ENCODE data around the gene IGSF23. TPM values are rescaled to one million over a fixed set of nuclear protein-coding genes. Genes with fewer than 3 reads are reported as not detected.
"Not testable (repeated sequence)": the region's sequence is repeated elsewhere in the genome, so short reads cannot be mapped to it uniquely, and the experiment has no call there.

IGSF23 gene
- total RNA-seq, 3 donors from 2014 or later = not detected

DNA sequence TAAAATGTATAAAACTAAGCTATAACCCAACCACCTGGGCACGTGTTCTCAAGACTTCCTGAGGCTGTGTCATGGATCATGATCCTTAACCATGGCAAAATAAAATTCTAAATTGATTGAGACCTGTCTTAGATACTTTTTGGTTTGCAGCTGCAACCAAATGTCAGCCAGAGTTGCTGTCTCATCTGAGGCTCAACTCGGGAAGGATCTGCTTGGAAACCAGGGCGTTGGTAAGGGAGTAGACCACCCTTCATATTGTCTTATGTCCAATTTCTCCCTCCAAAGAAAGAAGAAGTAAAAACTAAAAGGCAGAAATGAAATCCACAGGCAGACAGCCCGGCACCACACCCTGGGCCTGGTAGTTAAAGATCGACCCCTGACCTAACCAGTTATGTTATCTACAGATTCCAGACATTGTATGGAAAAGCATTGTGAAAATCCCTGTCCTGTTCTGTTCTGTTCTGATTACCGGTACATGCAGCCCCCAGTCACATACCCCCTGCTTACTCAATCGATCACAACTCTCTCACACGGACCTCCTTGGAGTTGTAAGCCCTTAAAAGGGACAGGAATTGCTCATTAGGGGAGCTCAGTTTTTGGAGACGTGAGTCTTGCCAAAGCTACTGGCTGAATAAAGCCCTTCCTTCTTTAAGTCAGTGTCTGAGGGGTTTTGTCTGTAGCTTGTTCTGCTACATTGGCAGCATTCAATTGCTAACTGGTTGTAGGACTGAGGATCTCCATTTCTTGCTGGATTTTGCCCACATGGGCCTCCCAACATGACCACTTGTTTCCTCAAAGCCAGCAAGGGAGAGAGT, 22.9 kb upstream of the IGSF23 start:
- TF ChIP-seq, protein P1, sequence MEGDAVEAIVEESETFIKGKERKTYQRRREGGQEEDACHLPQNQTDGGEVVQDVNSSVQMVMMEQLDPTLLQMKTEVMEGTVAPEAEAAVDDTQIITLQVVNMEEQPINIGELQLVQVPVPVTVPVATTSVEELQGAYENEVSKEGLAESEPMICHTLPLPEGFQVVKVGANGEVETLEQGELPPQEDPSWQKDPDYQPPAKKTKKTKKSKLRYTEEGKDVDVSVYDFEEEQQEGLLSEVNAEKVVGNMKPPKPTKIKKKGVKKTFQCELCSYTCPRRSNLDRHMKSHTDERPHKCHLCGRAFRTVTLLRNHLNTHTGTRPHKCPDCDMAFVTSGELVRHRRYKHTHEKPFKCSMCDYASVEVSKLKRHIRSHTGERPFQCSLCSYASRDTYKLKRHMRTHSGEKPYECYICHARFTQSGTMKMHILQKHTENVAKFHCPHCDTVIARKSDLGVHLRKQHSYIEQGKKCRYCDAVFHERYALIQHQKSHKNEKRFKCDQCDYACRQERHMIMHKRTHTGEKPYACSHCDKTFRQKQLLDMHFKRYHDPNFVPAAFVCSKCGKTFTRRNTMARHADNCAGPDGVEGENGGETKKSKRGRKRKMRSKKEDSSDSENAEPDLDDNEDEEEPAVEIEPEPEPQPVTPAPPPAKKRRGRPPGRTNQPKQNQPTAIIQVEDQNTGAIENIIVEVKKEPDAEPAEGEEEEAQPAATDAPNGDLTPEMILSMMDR (IDR thresholded peaks at IDR 0.05) = no peak
- ATAC-seq (no peak), DNase-seq (no peak)
- no peaks in the 10 kb centered on the region for H3K36me3 ChIP-seq (ENCODE audit: low read depth)
- H3K9me3 ChIP-seq = no peaks in the 10 kb centered on the region
- H3K4me1 ChIP-seq (ENCODE audit: low read depth) = no peaks in the 10 kb centered on the region
- intact Hi-C loops (cut with DNase I, micrococcal nuclease) = no loop called here
- no peak overlapping the region for H3K4me3 ChIP-seq

DNA sequence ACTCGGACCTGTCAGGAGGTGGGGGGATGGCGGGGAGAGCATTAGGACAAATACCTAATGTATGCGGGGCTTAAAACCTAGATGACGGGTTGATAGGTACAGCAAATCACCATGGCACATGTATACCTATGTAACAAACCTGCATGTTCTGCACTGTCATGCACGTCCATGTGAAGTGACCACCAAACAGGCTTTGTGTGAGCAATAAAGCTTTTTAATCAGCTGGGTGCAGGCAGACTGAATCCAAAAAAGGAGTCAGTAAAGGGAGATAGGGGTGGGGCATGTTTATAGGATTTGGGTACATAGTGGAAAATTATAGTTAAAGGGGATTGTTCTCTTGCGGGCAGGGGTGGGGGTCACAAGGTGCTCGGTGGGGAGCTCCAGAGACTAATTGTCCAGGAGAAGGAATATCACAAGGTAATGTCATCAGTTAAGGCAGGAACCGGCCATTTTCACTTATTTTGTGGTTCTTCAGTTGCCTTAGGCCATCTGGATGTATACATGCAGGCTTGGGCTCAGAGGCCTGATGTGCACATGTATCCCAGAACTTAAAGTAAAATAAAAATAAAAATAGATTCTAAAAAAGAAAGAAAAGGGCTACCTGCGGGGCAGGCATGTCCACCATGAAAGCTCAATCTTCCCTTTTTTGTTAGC, 21.9 kb upstream of the IGSF23 start:
- ATAC-seq; intact Hi-C loops (cut with DNase I, micrococcal nuclease); H3K4me3 ChIP-seq; DNase-seq; H3K9me3 ChIP-seq; H3K4me1 ChIP-seq (ENCODE audit: low read depth); H3K36me3 ChIP-seq (ENCODE audit: low read depth): not testable (repeated sequence)

DNA sequence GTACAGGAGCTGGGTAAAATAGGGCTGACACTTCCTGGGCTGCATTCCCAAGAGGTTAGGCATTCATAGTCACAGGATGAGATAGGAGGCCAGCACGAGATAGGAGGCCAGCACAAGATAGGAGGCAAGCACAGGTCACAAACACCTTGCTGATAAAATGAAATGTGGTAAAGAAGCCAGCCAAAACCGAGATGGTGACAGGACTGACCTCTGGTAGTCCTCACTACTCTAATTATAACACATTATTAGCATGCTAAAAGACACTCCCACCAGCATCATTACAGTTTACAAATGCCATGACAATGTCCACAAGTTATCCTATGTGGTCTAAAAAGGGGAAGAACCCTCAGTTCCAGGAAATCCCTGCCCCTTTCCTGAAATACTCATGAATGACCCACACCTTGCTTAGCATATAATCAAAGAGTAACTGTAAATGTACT, 20.9 kb upstream of the IGSF23 start:
- TF ChIP-seq, protein P1 (IDR thresholded peaks at IDR 0.05) = no peak
- H3K9me3 ChIP-seq = no peaks in the 10 kb centered on the region
- DNase-seq = no peak
- intact Hi-C loops (cut with DNase I, micrococcal nuclease) = no loop called here
- H3K4me3 ChIP-seq = no peak overlapping the region
- H3K4me1 ChIP-seq (ENCODE audit: low read depth) = peaks cover 6% of the 10 kb centered on the region
- H3K36me3 ChIP-seq (ENCODE audit: low read depth) = no peaks in the 10 kb centered on the region
- ATAC-seq = no peak

DNA sequence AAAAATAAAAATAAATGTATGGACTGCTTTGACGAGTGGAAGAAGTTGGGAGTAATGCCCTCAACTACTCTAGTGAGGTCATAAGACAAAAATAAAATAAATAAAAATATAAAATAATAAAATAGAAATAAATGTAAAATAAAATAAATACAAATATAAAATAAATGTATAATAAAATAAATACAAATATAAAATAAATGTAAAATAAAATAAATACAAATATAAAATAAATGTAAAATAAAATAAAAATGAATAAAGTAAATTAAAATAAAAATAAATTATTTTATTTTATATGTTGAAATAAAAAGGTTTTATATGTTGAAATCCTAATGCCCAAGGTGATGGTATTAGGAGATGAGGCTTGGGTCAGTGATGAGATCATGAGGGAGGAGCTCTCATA, 20.1 kb upstream of the IGSF23 start:
- peaks cover 10% of the 10 kb centered on the region for H3K4me1 ChIP-seq (ENCODE audit: low read depth)
- ATAC-seq = no peak

DNA sequence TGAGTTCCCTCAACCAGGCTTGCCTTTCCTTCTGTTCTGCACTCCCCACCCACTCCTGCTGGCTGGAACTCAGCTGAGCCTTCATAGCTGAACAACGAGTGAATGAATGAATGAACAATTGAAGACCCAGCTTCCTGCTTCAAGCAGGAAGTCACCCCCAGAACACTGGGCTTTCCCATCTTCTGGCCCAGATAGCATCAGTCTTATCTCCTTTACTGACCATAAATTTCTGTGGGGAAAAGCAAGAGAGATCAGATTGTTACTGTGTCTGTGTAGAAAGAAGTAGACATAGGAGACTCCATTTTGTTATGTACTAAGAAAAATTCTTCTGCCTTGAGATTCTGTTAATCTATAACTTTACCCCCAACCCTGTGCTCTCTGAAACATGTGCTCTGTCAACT, 19.5 kb upstream of the IGSF23 start:
- DNase-seq; H3K36me3 ChIP-seq (ENCODE audit: low read depth); H3K9me3 ChIP-seq; H3K4me3 ChIP-seq; intact Hi-C loops (cut with DNase I, micrococcal nuclease); H3K4me1 ChIP-seq (ENCODE audit: low read depth); ATAC-seq: not testable (repeated sequence)

More for the DNA sequence above, 20.1 kb upstream of the IGSF23 start:
- Histone ChIP-seq H3K9me3 (no peaks in the 10 kb centered on the region), H3K4me3 (no peak overlapping the region), H3K36me3 (ENCODE audit: low read depth) (no peaks in the 10 kb centered on the region)
- no peak for DNase-seq
- intact Hi-C loops (cut with DNase I, micrococcal nuclease) = no loop called here
- TF ChIP-seq, protein P1 (IDR thresholded peaks at IDR 0.05) = no peak

DNA sequence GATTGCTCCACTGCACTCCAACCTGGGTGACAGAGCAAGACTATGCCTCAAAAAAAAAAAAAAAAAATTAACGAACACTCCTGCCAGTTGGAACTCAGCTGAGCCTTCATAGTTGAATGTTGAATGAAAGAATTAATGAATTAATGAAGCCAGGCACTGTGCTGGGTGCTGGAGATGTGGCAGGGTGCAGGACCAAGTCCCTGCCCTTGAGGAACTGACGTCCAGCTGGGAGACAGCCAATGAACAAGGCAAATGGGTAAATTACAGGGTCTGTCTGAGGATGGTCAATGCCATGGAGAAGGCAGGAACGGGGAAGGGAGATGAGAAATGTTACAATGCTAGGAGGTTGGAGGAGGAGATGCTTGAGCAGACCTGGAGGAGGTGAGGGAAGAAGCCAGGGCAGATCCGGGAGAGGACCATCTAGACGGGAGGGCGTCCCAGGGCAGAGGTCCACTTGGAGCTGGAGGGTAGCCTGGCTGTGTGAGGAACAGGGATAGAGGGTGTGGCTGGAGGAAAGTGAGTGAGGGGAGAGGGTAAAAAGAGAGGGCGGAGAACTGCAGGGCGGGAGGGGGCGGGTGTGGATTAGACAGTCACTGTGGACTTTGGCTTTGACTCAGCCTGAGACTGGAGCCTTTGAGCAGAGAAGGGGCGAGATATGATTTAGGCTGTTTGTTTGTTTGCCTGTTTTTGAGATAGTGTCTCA, 16.8 kb upstream of the IGSF23 start:
- Histone ChIP-seq H3K4me3 (no peak overlapping the region), H3K9me3 (no peaks in the 10 kb centered on the region), H3K4me1 (ENCODE audit: low read depth) (peaks cover 10% of the 10 kb centered on the region), H3K36me3 (ENCODE audit: low read depth) (no peaks in the 10 kb centered on the region)
- DNase-seq (peak in 2 of 3 donors; percentile 55 to 69), ATAC-seq (peak; percentile 81)
- TF ChIP-seq, protein P1 (IDR thresholded peaks at IDR 0.05) = no peak
- intact Hi-C loops (cut with DNase I, micrococcal nuclease) = no loop called here
